ENCODE results near the gene WSB1. TPM values are rescaled to one million over a fixed set of nuclear protein-coding genes. Genes with fewer than 3 reads are reported as not detected.

Gene WSB1
- total and polyA plus RNA-seq, 2 experiments from 2014 or later, result 101 to 108 TPM

DNA sequence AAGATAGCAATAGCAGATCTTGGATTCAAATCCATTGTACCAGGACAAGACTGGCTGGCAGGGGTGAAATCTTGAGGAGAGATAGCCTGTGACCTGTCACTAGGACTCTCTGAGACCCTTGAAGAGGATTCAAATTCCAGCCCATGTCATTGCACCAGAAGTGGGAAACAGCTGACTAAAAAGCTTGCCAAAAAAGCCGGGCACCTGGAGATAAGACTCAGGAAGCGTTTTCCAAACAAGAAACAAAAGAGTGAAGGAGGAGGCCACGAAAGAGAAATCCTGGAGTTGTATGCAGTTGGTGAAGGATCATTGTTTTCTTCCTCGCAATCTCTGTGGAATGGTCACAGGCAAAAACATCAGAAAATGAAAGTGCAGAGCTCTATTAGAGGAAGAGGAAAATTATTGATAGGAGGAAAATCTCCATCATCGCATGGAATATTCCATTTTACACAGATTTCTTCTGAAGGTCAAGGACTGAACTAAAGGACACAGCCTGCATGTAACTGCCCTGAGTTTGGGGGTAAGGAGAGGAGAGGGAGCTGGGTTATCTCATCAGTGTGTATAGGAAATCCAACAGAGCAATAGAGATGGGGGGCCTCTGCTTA is 9.0 kb upstream of the WSB1 start (continued):
- TF ChIP-seq, protein P1, sequence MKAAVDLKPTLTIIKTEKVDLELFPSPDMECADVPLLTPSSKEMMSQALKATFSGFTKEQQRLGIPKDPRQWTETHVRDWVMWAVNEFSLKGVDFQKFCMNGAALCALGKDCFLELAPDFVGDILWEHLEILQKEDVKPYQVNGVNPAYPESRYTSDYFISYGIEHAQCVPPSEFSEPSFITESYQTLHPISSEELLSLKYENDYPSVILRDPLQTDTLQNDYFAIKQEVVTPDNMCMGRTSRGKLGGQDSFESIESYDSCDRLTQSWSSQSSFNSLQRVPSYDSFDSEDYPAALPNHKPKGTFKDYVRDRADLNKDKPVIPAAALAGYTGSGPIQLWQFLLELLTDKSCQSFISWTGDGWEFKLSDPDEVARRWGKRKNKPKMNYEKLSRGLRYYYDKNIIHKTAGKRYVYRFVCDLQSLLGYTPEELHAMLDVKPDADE (IDR thresholded peaks at IDR 0.05), result no peak
- TF ChIP-seq STAT1 (IDR thresholded peaks at IDR 0.05; ENCODE audit: unreplicated experiment), result no peak

DNA sequence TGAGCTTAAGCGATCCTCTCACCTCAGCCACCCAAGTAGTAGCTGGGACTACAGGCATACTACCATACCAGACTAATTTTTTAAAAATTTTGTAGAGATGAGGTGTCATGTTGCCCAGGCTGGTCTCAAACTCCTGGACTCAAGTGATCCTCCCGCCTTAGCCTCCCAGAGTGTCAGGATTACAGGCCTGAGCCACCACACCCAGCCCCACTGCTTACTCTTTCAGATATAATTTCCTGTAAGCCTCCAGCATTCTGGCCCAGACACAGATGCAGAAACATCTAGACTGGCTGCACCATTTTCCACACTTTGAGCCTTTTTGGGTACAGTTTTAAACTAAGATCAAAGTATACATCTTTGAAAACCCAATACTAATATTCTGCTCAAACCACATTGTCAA is 8.4 kb upstream of the WSB1 start:
- no peaks in the 10 kb centered on the region for H3K36me3 Mint-ChIP-seq (ENCODE audit: low read depth)
- Histone ChIP-seq H3K27ac (ENCODE audit: low read depth) (no peak overlapping the region), H3K4me1 (ENCODE audit: insufficient read depth) (no peaks in the 10 kb centered on the region), H3K79me2 (replicated peaks; ENCODE audit: insufficient read depth) (no peaks in the 10 kb centered on the region), H2AFZ (no peak overlapping the region), H3K27me3 (ENCODE audit: insufficient read depth) (no peaks in the 10 kb centered on the region), H3F3A (replicated peaks; ENCODE audit: low read depth) (no peaks in the 10 kb centered on the region), H3K4me2 (no peak overlapping the region), H3K9me2 (ENCODE audit: insufficient read depth) (no peaks in the 10 kb centered on the region), H4K20me1 (replicated peaks; ENCODE audit: insufficient read depth) (no peaks in the 10 kb centered on the region), H3K36me3 (ENCODE audit: insufficient read depth) (no peaks in the 10 kb centered on the region), H3K4me3 (no peak overlapping the region)
- ATAC-seq (no peak), DNase-seq (ENCODE audit: low spot score) (no peak)
- no peak overlapping the region for H3K27ac Mint-ChIP-seq
- no peaks in the 10 kb centered on the region for H3K9me3 Mint-ChIP-seq
- H3K27me3 Mint-ChIP-seq (ENCODE audit: insufficient read depth, low read depth, poor library complexity), result no peaks in the 10 kb centered on the region
- H3K4me1 Mint-ChIP-seq, result peaks cover 3% of the 10 kb centered on the region; the same call in 1 of the 3 replicates
- TF ChIP-seq STAT1 (IDR thresholded peaks at IDR 0.05; ENCODE audit: unreplicated experiment) (no peak), JUNB (IDR thresholded peaks at IDR 0.05; ENCODE audit: unreplicated experiment) (no peak), ZNF331 (CRISPR knock-in tag; IDR thresholded peaks at IDR 0.05; ENCODE audit: low read depth) (no peak), EZH2phosphoT487 (IDR thresholded peaks at IDR 0.05; ENCODE audit: unreplicated experiment) (no peak), POLR2AphosphoS5 (IDR thresholded peaks at IDR 0.05; ENCODE audit: low read depth) (no peak), NANOG (IDR thresholded peaks at IDR 0.05; ENCODE audit: borderline replicate concordance) (no peak), CREB1 (CRISPR knock-in tag; IDR thresholded peaks at IDR 0.05; ENCODE audit: low read depth) (no peak)
- TF ChIP-seq, protein P2, sequence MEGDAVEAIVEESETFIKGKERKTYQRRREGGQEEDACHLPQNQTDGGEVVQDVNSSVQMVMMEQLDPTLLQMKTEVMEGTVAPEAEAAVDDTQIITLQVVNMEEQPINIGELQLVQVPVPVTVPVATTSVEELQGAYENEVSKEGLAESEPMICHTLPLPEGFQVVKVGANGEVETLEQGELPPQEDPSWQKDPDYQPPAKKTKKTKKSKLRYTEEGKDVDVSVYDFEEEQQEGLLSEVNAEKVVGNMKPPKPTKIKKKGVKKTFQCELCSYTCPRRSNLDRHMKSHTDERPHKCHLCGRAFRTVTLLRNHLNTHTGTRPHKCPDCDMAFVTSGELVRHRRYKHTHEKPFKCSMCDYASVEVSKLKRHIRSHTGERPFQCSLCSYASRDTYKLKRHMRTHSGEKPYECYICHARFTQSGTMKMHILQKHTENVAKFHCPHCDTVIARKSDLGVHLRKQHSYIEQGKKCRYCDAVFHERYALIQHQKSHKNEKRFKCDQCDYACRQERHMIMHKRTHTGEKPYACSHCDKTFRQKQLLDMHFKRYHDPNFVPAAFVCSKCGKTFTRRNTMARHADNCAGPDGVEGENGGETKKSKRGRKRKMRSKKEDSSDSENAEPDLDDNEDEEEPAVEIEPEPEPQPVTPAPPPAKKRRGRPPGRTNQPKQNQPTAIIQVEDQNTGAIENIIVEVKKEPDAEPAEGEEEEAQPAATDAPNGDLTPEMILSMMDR (conservative IDR thresholded peaks at IDR 0.05; ENCODE audit: low read depth in 2 of 2), result no peak
- TF ChIP-seq, protein P3, sequence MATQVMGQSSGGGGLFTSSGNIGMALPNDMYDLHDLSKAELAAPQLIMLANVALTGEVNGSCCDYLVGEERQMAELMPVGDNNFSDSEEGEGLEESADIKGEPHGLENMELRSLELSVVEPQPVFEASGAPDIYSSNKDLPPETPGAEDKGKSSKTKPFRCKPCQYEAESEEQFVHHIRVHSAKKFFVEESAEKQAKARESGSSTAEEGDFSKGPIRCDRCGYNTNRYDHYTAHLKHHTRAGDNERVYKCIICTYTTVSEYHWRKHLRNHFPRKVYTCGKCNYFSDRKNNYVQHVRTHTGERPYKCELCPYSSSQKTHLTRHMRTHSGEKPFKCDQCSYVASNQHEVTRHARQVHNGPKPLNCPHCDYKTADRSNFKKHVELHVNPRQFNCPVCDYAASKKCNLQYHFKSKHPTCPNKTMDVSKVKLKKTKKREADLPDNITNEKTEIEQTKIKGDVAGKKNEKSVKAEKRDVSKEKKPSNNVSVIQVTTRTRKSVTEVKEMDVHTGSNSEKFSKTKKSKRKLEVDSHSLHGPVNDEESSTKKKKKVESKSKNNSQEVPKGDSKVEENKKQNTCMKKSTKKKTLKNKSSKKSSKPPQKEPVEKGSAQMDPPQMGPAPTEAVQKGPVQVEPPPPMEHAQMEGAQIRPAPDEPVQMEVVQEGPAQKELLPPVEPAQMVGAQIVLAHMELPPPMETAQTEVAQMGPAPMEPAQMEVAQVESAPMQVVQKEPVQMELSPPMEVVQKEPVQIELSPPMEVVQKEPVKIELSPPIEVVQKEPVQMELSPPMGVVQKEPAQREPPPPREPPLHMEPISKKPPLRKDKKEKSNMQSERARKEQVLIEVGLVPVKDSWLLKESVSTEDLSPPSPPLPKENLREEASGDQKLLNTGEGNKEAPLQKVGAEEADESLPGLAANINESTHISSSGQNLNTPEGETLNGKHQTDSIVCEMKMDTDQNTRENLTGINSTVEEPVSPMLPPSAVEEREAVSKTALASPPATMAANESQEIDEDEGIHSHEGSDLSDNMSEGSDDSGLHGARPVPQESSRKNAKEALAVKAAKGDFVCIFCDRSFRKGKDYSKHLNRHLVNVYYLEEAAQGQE (IDR thresholded peaks at IDR 0.05; ENCODE audit: unreplicated experiment), result no peak
- TF ChIP-seq, protein P1 (IDR thresholded peaks at IDR 0.05), result no peak
- no peak overlapping the region for H3K4me3 Mint-ChIP-seq

All from GM23338 (cell line).